Measurements from ENCODE around the gene SAXO1. TPM values are rescaled to one million over a fixed set of nuclear protein-coding genes. Genes with fewer than 3 reads are reported as not detected.
A peak's percentile ranks its signal among the peaks of the same experiment; 100 is the strongest.

SAXO1 gene
- total RNA-seq, 4 donors from 2014 or later, result 0.05 to 1.5 (median 0.14) TPM

DNA sequence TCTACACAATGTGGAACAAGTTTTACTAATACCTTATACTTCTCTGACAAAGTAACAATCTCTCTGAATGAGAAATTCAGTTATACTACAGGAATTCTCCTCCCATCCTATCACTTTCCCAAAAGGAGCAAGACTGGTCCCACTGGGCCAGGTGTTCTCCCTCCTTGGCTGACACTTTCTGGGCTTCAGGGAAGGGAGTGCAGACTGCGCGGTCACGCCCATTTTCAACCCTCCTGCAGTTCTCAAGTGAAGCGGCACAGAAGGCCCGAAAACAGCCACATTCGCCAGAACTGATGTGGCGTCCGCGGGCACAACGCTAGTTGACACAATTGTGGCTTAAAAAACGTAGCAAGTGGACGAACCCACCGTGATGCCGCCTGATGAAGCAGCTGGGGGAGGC, 603 bp downstream of the SAXO1 start:
- peaks cover 7% of the 10 kb centered on the region for H3K4me1 ChIP-seq
- H3K4me3 ChIP-seq, result no peak overlapping the region
- no peak for DNase-seq (ENCODE audit: low spot score in 2 of 2)
- no peaks in the 10 kb centered on the region for H3K36me3 ChIP-seq
- no peaks in the 10 kb centered on the region for H3K27me3 ChIP-seq
- WGBS, result 69% methylated on average over 13 of the region's 14 CpGs
- TF ChIP-seq, protein P1, sequence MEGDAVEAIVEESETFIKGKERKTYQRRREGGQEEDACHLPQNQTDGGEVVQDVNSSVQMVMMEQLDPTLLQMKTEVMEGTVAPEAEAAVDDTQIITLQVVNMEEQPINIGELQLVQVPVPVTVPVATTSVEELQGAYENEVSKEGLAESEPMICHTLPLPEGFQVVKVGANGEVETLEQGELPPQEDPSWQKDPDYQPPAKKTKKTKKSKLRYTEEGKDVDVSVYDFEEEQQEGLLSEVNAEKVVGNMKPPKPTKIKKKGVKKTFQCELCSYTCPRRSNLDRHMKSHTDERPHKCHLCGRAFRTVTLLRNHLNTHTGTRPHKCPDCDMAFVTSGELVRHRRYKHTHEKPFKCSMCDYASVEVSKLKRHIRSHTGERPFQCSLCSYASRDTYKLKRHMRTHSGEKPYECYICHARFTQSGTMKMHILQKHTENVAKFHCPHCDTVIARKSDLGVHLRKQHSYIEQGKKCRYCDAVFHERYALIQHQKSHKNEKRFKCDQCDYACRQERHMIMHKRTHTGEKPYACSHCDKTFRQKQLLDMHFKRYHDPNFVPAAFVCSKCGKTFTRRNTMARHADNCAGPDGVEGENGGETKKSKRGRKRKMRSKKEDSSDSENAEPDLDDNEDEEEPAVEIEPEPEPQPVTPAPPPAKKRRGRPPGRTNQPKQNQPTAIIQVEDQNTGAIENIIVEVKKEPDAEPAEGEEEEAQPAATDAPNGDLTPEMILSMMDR (IDR thresholded peaks at IDR 0.05), result no peak
- TF ChIP-seq EP300 (IDR thresholded peaks at IDR 0.05), result no peak
- no peak for TF ChIP-seq POLR2A (IDR thresholded peaks at IDR 0.05)
- TF ChIP-seq POLR2AphosphoS5 (IDR thresholded peaks at IDR 0.05), result no peak
- H3K27ac ChIP-seq, result no peak overlapping the region
- H3K9me3 ChIP-seq, result no peaks in the 10 kb centered on the region

DNA sequence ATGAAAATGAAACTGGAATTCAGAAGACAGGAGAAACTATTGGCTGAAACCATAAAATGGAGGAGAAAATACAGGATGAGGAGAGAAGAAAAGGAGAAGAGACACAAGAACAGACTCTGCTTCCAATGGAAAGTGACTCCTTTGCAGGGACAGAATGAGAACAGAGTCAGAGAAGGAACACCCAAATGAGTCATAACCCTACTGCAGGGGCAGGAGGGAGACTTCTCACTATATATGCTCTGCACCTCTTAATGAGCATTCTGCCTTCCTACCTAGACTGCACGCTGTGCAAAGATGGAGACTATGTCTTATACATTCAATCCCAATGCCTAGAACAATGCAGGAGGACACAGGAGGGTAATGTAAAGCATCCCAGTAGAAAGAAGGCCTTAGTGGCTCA, 2.1 kb downstream of the SAXO1 start:
- Histone ChIP-seq H3K27me3 (no peaks in the 10 kb centered on the region), H3K4me1 (peaks cover 7% of the 10 kb centered on the region), H3K27ac (no peak overlapping the region), H3K9me3 (no peaks in the 10 kb centered on the region), H3K4me3 (no peak overlapping the region), H3K36me3 (no peaks in the 10 kb centered on the region)
- TF ChIP-seq POLR2AphosphoS5 (IDR thresholded peaks at IDR 0.05) (no peak), POLR2A (IDR thresholded peaks at IDR 0.05) (no peak), EP300 (IDR thresholded peaks at IDR 0.05) (no peak)
- DNase-seq (ENCODE audit: low spot score in 2 of 2), result no peak
- WGBS, result 89% methylated on average over 1 of the region's 1 CpG

DNA sequence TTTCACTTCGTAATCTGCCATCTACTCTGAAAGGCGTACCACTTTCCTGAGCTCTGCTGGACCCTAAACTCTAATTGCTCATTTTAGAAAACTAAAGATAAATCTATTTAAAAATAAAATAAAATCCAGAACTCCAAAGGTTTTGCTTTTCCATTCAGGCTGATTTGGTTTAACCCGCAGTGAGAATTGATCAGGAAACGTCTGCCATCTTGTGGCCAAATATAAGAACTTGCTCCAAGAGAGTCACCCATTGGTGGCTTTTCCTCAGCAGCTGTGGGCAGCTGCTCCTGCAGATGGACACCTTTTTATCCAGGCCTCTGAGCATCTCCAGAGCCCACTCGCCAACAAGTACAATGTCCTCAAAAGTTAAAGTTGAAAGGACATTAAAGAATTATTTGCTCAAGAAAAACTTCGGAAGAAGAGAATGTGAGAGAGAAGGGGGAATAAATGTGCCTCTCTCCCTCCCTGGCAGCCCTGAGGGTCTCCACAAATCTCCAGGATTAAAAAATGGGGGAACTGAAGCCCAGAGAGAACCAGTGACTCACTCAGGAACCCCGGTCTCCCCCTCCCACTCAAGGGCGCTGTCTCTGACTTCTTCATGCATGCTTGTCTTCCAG, 4.1 kb downstream of the SAXO1 start:
- no peak for TF ChIP-seq POLR2A (IDR thresholded peaks at IDR 0.05)
- TF ChIP-seq, protein P1 (IDR thresholded peaks at IDR 0.05), result peak; percentile 56 to 58
- no peak overlapping the region for H3K4me3 ChIP-seq
- no peaks in the 10 kb centered on the region for H3K27me3 ChIP-seq
- peaks cover 7% of the 10 kb centered on the region for H3K4me1 ChIP-seq
- DNase-seq (ENCODE audit: low spot score in 2 of 2), result no peak
- no peaks in the 10 kb centered on the region for H3K36me3 ChIP-seq
- H3K27ac ChIP-seq, result no peak overlapping the region
- WGBS, result 28% methylated on average over 8 of the region's 8 CpGs
- H3K9me3 ChIP-seq, result no peaks in the 10 kb centered on the region

DNA sequence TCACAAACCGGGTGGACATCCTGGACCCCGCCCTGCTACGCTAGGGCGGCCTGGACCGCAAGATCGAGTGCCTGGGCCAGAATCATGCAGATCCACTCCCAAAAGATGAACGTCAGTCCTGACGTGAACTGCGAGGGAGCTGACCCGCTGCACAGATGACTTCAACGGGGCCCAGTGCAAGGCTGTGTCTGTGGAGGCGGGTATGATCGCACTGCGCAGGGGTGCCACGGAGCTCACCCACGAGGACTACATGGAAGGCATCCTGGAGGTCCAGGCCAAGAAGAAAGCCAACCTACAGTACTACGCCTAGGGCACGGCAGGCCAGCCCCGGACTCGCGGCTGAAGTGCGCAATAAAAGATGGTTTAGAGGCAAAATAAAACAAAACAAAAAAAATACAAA, 5.2 kb downstream of the SAXO1 start:
- H3K27ac ChIP-seq, result no peak overlapping the region
- no peaks in the 10 kb centered on the region for H3K9me3 ChIP-seq
- no peaks in the 10 kb centered on the region for H3K27me3 ChIP-seq
- no peaks in the 10 kb centered on the region for H3K36me3 ChIP-seq
- DNase-seq (ENCODE audit: low spot score in 2 of 2), result no peak
- TF ChIP-seq POLR2A (IDR thresholded peaks at IDR 0.05) (no peak), EP300 (IDR thresholded peaks at IDR 0.05) (no peak), POLR2AphosphoS5 (IDR thresholded peaks at IDR 0.05) (no peak)
- TF ChIP-seq, protein P1 (IDR thresholded peaks at IDR 0.05), result no peak
- no peak overlapping the region for H3K4me3 ChIP-seq
- H3K4me1 ChIP-seq, result peaks cover 7% of the 10 kb centered on the region
- WGBS, result 94% methylated on average over 20 of the region's 22 CpGs

DNA sequence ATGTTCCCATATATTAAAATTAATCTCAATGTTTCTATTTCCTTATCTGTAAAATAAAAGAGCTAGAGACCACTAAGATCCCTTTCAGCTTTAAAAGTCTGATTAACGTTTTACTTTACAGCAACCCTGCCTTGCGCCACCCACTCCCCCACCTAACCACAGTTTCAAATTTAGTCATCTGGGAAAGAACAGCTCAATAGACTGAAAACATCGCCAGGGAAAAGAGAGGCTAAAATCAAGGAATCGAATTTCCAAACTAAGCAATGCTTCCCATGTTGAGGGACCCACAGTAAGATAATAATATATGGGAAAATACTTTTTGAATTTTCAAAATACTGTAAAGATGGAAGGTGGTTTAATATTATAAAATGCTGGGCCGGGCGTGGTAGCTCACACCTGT, 6.6 kb downstream of the SAXO1 start:
- Histone ChIP-seq H3K4me3 (no peak overlapping the region), H3K27me3 (no peaks in the 10 kb centered on the region), H3K27ac (no peak overlapping the region), H3K9me3 (no peaks in the 10 kb centered on the region), H3K36me3 (no peaks in the 10 kb centered on the region), H3K4me1 (peaks cover 7% of the 10 kb centered on the region)
- no peak for DNase-seq (ENCODE audit: low spot score in 2 of 2)
- no peak for TF ChIP-seq EP300 (IDR thresholded peaks at IDR 0.05)
- no peak for TF ChIP-seq POLR2AphosphoS5 (IDR thresholded peaks at IDR 0.05)
- TF ChIP-seq, protein P1 (IDR thresholded peaks at IDR 0.05), result no peak
- no peak for TF ChIP-seq POLR2A (IDR thresholded peaks at IDR 0.05)
- 86% methylated on average over 6 of the region's 6 CpGs for WGBS

DNA sequence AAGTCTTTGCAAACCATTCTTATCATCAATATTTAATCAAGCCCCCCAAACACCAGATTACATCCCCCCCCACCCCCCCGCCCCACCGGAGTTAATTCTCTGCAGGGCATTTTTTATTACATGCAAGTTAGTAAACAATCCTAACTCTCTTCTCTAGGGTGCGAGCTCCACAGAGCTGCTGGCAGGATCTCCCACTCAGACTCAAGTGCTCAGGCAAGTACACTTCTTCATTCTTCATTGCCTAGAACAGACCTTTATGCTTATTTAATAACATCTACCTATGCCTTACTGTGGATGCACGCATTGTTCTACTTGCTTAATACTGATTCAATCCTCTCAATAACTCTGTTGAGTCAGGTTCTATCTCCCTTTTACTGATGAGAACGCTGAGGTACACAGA, 9.9 kb downstream of the SAXO1 start:
- no peak overlapping the region for H3K4me3 ChIP-seq
- 85% methylated on average over 5 of the region's 5 CpGs for WGBS
- no peaks in the 10 kb centered on the region for H3K27me3 ChIP-seq
- no peaks in the 10 kb centered on the region for H3K9me3 ChIP-seq
- no peak for DNase-seq (ENCODE audit: low spot score in 2 of 2)
- H3K36me3 ChIP-seq, result no peaks in the 10 kb centered on the region
- H3K27ac ChIP-seq, result no peak overlapping the region
- TF ChIP-seq, protein P1 (IDR thresholded peaks at IDR 0.05), result no peak
- TF ChIP-seq POLR2A (IDR thresholded peaks at IDR 0.05) (no peak), POLR2AphosphoS5 (IDR thresholded peaks at IDR 0.05) (no peak), EP300 (IDR thresholded peaks at IDR 0.05) (no peak)
- H3K4me1 ChIP-seq, result no peaks in the 10 kb centered on the region

Measured in suprapubic skin (tissue), 4 donors.